Fibroblast of lung (primary cell): ENCODE measurements around the gene PLTP.

Experiments
- EZH2 ChIP-seq: IDR thresholded peaks from 2 replicates; pipeline ENCODE4 v1.5.1; 2012; ENCODE audit warnings: low read length, control low read depth, mild to moderate bottlenecking; ENCODE audit errors: missing control alignments
- TF ChIP-seq, protein P1 (sequence below), 2 donors: IDR thresholded peaks in 1 of 2; conservative IDR thresholded peaks in 1 of 2; 1 replicate in 1 of 2; 2 replicates in 1 of 2; pipeline ENCODE4 v1.5.1; 2011 to 2012; ENCODE audit warnings: low read length in 2 of 2, control low read depth in 1 of 2, inconsistent platforms in 1 of 2, low read depth in 1 of 2, mild to moderate bottlenecking in 1 of 2

GRCh38 chr20:45949542-45950329, 37.8 kb upstream of the PLTP start:
- TF ChIP-seq, protein P1, sequence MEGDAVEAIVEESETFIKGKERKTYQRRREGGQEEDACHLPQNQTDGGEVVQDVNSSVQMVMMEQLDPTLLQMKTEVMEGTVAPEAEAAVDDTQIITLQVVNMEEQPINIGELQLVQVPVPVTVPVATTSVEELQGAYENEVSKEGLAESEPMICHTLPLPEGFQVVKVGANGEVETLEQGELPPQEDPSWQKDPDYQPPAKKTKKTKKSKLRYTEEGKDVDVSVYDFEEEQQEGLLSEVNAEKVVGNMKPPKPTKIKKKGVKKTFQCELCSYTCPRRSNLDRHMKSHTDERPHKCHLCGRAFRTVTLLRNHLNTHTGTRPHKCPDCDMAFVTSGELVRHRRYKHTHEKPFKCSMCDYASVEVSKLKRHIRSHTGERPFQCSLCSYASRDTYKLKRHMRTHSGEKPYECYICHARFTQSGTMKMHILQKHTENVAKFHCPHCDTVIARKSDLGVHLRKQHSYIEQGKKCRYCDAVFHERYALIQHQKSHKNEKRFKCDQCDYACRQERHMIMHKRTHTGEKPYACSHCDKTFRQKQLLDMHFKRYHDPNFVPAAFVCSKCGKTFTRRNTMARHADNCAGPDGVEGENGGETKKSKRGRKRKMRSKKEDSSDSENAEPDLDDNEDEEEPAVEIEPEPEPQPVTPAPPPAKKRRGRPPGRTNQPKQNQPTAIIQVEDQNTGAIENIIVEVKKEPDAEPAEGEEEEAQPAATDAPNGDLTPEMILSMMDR (conservative IDR thresholded peaks at IDR 0.05 in 1 of 2, IDR thresholded peaks at IDR 0.05 in 1 of 2; ENCODE audit: low read depth in 1 of 2, low read length in 2 of 2) = no peak
- no peak for TF ChIP-seq EZH2
